Stomach (tissue), 4 donors: ENCODE data around the gene USP47.

Source experiments
- CTCF ChIP-seq, 7 experiments: fragments of 450-650 bp in 4 of 7; fragments of 200-600 bp in 3 of 7; sonication (generic) in 3 of 7; IDR thresholded peaks; one replicate each; pipeline ENCODE4 v1.5.1; 2016 to 2019; ENCODE audit warnings: antibody characterized with exemption in 7 of 7, control low read depth in 2 of 7, mild to moderate bottlenecking in 1 of 7
- POLR2A ChIP-seq, 4 donors: fragments of 450-650 bp; IDR thresholded peaks; one replicate each; pipeline ENCODE4 v1.6.1; 2016; ENCODE audit warnings: antibody characterized with exemption in 4 of 4, control low read depth in 2 of 4, mild to moderate bottlenecking in 1 of 4, moderate library complexity in 1 of 4

DNA sequence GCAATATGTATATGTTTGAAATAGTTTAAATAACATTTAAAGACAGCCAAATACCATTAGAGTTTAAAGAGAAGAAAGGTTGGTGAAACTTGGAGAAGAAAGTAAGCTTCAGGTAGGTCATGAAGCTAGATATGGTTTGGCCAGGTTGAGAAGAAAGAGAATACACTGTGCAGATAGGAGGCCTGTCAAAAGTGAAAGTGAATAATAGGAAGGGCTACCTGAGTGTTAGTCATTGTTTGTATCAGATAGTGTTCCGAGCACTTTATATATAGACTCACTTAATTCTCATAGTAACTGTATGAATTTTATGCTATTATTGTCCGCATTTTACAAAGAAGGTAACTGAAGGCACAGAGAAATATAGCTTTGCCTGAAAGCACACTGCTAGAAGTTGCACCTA is 56.9 kb downstream of the USP47 start:
- no peak for TF ChIP-seq POLR2A (IDR thresholded peaks at IDR 0.05)
- no peak for TF ChIP-seq CTCF (IDR thresholded peaks at IDR 0.05)
